ENCODE data around the gene ANKRD16.

ANKRD16 gene

GRCh38 chr10:5813341-5814109 is 76.2 kb downstream of the ANKRD16 start, which contains the start of gene GDI2:
Gene GDI2, minus strand, starts transcription at chr10:5813434. Its CDS starts 176 bp downstream, at chr10:5813258.
- H3K4me3 ChIP-seq (ENCODE audit: low read length in 2 of 2) = peak within 1 kb of the TSS; percentile 95 to 97
- peak within 1 kb of the TSS; percentile 99 for H3K27ac ChIP-seq (ENCODE audit: low read depth in 2 of 2, low read length in 2 of 2)
- no peaks in the 10 kb centered on the region for H3K36me3 ChIP-seq (ENCODE audit: control insufficient read depth in 2 of 2, insufficient read depth in 2 of 2, low read length in 2 of 2)
- H3K9ac ChIP-seq (ENCODE audit: low read depth in 1 of 2, low read length in 2 of 2) = peak within 1 kb of the TSS; percentile 92 to 98
- H3K27me3 ChIP-seq (ENCODE audit: control insufficient read depth in 2 of 2, insufficient read depth in 2 of 2, low read length in 2 of 2) = no peaks in the 10 kb centered on the region
- H3K4me1 ChIP-seq (ENCODE audit: control insufficient read depth in 2 of 2, insufficient read depth in 2 of 2, low read length in 2 of 2) = peaks cover 31 to 33% of the 10 kb centered on the region in 2 donors
- no peaks in the 10 kb centered on the region for H3K9me3 ChIP-seq (ENCODE audit: control insufficient read depth in 2 of 2, low read length in 2 of 2)

DNA sequence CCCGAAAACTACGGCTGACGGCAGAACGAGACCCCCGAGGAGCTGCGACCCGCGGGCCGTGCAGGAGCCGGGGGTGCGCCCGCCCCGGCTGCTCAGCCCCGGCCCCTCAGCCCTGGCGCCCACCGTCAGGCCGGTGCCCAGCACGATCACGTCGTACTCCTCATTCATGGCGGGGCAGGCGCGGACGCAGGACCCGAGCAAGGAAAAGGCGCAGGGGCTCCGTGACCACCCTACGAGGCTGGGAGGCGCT is 76.7 kb downstream of the ANKRD16 start:
- peak overlapping the region; percentile 95 to 97 for H3K4me3 ChIP-seq (ENCODE audit: low read length in 2 of 2)
- H3K27ac ChIP-seq (ENCODE audit: low read depth in 2 of 2, low read length in 2 of 2) = peak overlapping the region; percentile 99
- H3K9ac ChIP-seq (ENCODE audit: low read depth in 1 of 2, low read length in 2 of 2) = peak overlapping the region; percentile 92 to 98
- H3K9me3 ChIP-seq (ENCODE audit: control insufficient read depth in 2 of 2, low read length in 2 of 2) = no peaks in the 10 kb centered on the region
- no peaks in the 10 kb centered on the region for H3K27me3 ChIP-seq (ENCODE audit: control insufficient read depth in 2 of 2, insufficient read depth in 2 of 2, low read length in 2 of 2)
- no peaks in the 10 kb centered on the region for H3K36me3 ChIP-seq (ENCODE audit: control insufficient read depth in 2 of 2, insufficient read depth in 2 of 2, low read length in 2 of 2)
- H3K4me1 ChIP-seq (ENCODE audit: control insufficient read depth in 2 of 2, insufficient read depth in 2 of 2, low read length in 2 of 2) = peaks cover 31 to 33% of the 10 kb centered on the region in 2 donors

DNA sequence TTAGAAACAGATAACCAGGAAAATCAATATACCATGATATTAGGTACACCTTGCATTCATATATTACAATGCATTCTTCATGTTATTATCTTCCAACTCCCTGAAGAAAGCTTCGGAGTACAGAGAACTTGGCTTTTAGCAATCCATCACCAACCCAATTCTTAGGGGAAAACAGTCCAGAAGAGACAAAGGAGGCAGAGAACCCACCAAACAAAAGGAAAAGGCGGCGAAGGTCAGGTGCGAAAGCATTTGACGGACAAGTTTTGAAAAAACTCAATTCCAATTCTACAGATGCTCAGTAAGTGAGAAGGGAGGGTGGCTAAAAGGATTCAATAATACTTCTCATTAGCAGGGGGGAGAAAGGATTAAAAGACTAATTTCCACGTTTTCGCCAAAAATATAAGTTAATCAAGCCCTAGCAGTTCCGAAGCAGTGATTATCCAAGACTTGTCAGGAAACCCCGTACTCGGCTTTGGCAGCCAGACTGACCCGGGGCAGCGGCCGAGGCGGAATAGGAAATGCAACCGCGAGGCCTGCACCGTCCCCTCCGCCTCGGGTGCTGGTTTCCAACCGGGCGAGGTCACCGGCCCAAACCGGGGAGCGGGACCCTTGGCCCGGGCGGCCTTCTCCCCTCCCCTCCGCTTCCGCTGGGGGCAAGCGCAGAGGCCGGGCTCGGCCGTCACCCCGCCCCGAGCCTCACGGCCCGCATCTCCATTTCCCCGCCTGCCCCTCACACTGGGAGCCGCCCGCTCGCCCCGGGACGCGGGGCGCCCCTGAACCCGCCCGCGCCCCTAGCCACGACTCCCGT is 77.2 kb downstream of the ANKRD16 start:
- peak overlapping the region; percentile 99 for H3K27ac ChIP-seq (ENCODE audit: low read depth in 2 of 2, low read length in 2 of 2)
- peaks cover 31 to 33% of the 10 kb centered on the region in 2 donors for H3K4me1 ChIP-seq (ENCODE audit: control insufficient read depth in 2 of 2, insufficient read depth in 2 of 2, low read length in 2 of 2)
- no peaks in the 10 kb centered on the region for H3K27me3 ChIP-seq (ENCODE audit: control insufficient read depth in 2 of 2, insufficient read depth in 2 of 2, low read length in 2 of 2)
- peak overlapping the region; percentile 95 to 97 for H3K4me3 ChIP-seq (ENCODE audit: low read length in 2 of 2)
- H3K9me3 ChIP-seq (ENCODE audit: control insufficient read depth in 2 of 2, low read length in 2 of 2) = no peaks in the 10 kb centered on the region
- peaks cover 0 to 1% of the 10 kb centered on the region in 2 donors for H3K36me3 ChIP-seq (ENCODE audit: control insufficient read depth in 2 of 2, insufficient read depth in 2 of 2, low read length in 2 of 2)
- H3K9ac ChIP-seq (ENCODE audit: low read depth in 1 of 2, low read length in 2 of 2) = peak overlapping the region; percentile 92 to 98

Data from mucosa of rectum (tissue), 2 donors.